Activated CD8-positive, alpha-beta memory T cell treated with anti-CD3 and anti-CD28 coated beads, Interleukin-2, amount 50 U/mL, for 24 hours (primary cell): ENCODE measurements around the gene TUBB6.

ENCODE experiments used
- DNase-seq: peaks from one replicate; pipeline ENCODE4 v3.0.0-alpha.2; 2020; ENCODE audit errors: extremely low read depth

TUBB6 gene

DNA sequence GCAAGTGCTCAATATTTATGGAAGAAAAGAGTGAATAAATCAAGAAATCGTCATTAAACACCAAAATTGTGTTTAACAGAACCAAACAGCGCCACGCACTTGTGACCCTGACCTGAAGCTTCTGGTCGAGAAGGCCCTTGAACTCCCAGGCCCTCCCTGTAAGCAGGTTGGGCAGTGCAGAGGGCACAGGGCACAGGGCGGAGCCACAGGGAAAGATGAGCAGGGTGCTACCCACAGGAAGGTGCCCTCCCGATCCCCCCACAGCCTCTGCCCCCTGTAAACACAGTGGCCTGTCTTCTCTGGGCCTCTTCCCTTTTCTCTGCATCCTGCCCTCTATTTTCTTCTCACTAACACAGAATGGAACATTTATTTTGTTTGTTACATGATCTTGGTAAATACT is 16.9 kb upstream of the TUBB6 start:
- DNase-seq, result no peak

DNA sequence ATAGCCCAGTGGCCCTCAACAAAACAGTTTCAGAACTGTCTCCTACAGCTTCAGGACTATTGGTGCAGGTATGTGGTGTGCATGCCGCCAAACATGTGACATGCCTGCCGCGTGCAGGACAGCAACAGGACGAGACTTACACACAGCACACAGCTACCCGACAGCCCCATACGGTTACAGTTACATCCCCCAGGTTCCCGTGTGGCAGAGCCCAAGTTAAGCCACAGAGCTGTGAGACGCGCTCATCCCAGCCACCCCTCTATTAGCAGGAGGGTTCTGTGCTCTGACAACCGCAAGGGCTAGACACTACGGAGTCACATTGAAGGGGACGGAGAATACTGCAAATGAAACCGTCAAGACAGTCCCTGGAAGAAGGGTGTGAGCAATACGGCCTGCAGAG is 16.4 kb upstream of the TUBB6 start:
- DNase-seq, result no peak

DNA sequence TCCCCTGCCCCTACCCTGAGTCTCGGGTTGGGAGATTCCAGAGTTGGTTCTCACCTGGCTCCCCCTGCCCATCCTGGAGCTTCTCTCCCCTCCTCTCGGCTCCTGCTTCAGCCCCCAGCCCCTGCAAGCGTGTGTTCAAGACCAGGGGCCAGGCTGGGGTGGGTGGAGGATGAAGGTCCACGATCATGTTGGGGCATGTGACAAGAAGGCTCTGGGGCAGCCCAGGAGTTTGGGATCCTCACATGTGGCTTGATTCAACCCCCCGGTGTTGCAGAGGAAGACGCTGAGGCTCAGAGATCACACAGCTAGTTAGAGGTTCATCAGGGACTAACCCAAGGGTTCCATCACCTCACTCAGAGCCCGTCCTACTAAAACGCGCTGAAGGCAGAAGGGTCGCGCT is 14.2 kb upstream of the TUBB6 start:
- DNase-seq, result no peak

DNA sequence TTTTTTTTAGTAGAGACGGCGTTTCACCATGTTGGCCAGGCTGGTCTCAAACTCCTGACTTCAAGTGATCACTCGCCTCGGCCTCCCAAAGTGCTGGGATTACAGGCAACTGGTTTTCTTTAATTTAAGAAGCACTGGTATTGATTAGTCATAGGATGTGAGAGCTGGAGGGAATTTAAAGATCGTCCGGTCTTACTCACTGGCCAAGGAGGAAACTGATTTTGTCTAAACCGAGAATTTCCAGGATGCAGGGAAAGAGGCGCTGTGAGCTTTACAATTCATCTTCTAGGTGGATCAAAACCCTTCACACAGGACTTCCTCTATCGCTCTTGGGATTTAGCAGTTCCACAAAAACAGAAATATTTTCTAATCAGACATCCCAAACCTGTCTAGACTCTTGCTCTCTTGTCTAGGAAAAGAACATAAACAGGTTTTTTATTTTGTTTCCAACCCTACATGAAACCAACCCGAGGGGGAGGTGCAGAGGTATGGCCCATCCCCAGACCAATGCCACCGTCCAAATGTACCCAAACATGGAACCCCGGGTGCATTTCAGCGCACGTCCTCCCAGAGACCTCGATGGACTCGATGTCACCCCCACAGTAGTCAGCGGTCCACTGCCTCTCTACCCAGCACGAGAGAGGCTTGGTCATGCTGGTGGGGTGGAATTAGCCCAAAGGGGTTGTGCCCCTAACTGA is 12.5 kb upstream of the TUBB6 start:
- DNase-seq, result no peak

DNA sequence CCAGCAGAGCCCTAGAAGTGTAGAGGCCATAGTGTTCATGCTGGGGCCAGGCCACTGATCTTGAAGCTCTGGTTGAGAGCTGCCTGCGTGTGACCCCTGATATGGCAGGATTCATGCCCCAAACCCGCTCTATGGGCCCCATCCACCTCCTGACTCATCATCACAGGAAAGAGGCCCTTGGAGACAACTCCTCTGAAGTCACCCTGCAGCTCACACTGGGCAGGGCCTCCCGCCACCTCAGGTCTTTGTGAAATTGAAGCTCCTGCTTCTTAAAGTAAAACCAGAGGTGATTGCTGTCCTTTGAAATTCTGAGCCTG is 12.0 kb upstream of the TUBB6 start:
- DNase-seq, result no peak

DNA sequence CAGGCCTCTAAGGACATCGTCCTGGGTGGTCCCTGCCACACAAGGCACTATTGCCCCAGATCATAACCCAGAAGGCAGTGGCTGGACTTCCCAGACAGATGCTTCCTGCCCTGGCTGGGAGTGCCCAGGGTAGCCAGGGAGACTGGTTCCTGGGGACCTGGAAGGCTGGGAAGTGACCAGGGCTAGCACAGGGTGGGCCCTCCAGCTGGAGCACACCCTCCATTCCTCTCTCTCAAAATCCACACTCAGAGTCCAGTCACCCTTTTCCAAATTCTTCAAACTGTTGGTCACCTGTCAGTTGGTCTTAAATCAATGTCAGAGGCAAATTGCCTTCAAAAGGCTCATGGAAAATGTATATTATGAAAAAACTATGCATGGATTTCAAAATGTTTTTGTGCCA is 11.6 kb upstream of the TUBB6 start:
- DNase-seq, result no peak

DNA sequence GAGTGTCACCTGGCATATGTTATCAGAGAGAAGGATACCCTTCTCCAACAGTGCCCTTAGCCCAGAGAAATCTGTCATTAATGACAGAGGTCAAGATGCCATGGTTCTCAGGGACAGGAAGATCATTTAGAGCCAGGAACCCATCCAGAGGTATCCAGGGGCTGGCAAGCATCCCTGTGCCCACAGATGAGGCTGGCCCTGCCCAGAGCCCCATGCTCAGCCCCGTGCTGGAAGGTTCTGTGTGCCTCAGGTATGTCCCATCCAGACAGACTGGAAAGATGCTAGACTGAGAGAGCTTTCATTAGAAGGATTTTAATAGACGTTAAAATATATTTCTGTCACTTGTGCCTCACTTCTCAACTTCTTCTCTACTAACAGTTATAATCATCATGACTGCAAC is 8.2 kb upstream of the TUBB6 start:
- no peak for DNase-seq

DNA sequence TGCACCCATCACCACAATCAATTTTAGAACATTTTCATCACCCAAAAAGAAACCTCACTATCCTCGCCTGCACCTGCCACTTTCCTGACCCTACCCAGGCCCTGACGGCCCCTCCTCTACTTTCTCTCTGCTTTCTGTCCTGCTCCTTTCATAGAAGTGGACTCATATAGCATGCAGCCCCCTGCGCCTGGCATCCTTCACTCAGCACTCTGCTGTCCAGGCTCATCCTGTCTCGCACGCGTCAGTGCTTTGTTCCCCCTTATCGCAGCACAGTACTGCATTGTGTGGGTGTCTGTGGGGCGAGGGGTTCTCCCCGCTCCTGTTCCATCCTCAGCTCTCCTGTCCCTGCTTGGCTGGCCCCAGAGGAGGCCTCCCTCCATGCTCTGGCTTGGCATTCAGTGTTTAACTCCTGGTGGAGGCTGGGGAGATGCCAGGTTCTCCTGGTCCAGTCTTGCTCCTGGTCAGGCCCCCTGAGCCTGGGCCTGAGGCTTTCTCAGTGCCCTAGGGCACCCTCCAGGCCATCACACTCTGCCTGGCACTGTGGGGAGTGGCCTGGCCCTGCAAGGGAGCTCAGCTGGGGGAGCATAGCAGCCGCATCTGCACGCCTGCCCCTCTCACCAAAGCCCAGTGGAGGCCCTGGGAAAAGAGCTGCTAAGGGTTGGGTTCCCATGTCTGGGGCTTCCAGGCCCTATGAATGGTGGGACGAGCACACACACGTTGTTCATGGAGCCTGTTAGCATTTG is 6.6 kb upstream of the TUBB6 start:
- DNase-seq, result no peak

DNA sequence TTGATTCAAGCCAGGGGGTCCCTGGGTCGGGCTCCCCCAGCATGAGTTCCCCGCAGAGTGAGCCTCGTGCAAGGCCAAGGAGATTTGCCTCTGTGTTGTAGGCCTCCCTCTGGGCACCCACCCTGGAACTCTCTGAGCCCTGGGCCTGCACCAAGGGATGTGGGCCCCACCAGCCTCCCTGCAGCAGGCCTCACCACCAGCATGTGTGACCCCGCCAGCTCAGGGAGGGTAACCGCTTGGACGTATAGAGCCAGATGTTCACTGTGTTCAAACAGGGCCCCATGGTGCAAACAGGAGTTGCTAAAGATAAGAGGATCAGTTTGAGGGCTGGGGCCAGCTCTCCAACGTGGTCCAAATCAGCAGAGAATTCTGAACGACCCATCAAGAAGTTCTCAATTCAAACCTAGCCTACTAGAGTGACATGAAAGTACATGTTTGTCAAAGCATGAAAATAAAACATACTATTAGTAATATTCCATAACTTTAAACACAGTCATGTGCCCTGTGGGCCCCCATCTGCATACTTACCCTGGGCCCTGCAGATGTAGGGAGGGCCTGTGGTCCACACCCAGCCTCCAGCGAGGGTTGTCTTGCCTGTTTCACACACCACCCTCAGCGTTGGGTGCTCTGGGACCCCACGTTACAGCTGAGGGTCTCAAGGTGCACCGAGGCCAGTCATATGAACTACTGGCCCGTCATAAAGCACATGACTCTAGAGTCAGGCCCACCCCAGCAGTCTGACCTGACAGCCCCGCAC is 5.5 kb upstream of the TUBB6 start:
- DNase-seq, result no peak

DNA sequence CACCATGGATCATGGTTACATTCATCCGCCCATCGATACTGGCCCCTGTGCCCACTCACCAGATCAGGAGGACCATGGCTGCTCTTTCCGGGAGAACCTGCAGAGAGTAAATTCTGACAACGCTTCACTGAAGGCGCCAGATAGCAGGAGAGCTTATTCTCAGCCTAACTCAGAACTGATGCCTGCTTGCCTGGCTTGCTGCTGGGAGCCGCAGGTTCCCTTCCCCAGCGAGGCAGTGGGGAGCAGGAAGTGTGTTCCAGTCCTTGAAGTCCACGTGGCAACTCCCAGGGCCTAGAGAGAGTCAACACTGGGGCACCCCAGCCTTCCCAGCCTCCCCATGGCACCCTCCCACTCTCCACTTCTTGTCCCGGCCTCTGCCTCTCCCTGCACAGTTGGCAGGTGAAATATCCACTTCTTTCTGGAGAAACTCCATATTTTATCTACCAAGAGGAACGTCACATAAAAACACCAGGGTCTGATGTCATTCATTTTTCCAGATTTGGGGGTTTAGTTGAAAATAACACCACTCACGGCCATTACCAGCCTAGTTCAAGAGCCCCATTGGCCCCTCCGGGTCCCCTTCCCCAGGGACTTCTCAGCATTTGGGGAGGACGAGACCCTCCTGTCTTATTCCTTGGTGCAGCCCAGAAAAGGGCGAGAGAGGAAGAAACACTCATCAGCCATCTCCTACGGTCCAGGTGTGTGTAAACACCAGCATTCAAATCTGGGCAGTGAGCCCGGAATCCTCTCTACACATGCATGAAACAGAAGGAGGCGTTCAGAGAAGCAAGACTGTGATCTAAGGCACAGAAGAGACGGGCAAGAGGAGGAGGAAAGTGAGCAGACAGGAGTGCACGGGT is 3.5 kb upstream of the TUBB6 start:
- DNase-seq, result no peak

DNA sequence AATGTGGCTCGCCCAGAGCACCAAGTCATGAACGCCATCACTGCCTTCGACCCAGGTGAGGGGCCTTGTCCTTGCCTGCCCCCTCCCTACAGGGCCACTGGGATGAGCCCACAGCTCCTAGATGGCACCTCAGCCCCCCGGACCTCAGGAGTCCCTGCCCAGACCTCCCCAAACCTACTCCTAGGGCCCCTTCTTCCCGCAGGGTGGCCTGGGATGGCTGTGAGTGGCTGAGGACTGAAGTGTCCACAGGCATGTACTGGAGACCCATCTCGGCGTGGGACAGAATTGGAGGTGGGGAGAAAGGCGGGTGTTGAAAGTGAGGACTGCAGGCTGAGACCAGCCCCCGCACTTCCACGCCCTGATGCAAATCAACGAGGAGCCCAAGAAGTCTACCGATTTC is 2.8 kb upstream of the TUBB6 start:
- no peak for DNase-seq

DNA sequence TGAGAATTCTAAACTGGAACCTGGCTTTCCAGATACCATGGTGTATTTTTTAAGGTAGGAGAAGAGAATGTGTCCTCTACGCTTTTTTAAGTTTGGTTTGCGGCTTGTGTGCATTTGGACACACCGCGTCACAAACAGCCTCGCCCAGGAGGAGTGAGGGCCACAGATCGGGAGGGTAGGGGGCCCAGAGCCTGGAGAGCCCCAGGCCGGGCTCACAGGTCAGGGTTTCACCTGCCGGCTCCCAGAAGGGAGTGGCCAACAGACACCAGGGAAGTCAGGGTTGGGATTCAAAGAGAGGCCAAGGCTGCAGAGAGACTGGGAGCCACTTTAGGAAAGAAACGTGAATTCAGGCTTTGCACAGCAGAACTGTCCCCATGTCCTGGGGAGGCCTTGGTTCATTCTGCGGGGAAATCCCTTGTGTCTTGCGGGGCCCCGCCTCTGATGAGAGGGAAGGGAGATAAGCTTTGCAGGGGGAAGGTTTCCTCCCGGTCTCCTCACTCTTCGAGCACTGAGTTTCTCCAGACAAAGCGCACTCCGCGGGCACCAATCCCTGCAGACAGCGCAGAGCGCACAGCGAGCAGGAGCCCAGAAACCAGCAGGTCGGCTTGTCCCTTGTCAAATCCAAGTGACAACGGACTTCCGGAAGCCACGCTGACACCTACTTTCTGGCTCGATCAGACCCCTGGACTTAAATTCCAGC is 2.0 kb upstream of the TUBB6 start:
- DNase-seq, result no peak

DNA sequence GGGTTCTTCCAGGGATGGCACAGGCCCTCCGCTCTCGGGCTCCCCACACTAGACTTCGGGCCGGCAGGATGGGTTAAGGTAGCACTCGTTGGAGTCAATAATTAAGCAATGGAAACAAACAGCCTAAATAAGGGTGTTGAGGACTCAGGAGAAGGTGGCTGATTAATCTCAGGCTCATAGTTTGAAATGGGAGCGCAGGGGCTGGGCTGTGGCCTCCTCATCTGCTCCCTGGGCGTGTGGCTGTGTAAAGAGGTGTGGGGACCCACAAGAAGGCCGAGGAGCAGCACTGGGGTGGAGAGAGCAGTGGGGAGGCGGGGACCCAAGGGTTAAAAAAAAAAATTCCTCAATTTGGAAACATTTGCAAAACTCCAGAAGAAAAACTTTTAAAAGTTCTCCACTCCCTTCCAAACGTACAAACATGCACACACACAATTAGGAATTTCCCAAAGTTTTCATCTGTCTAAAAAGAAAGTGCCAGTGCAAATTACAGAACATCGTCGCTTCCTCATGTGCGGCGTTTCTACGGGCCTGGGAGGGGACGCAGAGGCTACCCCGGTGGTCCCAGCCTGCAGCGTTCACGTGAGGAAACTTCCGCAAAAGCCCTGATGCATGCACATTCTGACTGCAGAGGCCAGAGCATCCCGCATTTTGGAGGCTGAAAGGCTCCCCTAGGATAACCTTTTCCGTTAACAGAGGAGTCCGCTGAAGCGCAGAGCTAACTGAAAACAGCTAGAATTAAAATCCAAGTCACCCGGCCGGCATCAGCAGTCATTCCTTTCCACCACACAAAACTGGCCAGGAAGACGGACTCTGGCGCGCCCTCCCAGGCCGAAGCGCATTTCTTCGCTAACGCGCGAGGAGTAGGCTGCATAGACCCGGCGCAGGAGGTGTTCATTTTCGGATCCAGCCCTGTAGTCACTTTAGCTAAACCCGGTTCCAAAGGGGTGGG is 1.0 kb upstream of the TUBB6 start:
- no peak for DNase-seq

DNA sequence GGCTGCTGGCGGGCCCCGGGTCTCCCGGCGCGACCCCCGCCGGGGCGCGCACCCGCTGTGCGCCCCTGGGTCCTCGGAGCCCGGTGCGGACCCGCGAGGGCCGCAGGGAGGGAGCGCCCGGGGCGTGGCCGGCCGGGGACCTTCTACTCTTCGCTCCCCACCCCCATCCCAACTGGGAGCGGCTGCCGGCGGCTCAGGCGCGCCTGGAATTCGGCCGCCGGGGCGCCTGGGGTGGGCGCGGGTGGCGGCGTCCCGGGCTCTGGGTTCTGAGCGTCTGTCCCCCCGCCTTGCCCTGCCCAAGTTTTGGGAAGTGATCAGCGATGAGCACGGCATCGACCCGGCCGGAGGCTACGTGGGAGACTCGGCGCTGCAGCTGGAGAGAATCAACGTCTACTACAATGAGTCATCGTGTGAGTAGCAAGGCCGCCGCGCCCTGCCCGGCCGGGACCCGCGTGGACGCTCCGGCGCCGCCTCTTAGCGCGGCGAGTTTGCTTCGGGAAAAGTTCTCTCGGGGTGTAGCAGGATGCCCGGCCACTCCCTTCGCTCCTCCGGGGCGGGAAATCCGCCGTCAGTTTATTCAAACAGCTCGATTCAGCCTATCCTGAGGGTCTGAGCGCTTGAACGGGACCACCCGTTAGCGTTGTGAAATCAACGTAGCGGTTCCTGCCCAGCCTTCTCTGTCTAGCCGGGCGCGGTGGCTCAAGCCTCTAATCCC is 502 bp downstream of the TUBB6 start:
- DNase-seq, result no peak

DNA sequence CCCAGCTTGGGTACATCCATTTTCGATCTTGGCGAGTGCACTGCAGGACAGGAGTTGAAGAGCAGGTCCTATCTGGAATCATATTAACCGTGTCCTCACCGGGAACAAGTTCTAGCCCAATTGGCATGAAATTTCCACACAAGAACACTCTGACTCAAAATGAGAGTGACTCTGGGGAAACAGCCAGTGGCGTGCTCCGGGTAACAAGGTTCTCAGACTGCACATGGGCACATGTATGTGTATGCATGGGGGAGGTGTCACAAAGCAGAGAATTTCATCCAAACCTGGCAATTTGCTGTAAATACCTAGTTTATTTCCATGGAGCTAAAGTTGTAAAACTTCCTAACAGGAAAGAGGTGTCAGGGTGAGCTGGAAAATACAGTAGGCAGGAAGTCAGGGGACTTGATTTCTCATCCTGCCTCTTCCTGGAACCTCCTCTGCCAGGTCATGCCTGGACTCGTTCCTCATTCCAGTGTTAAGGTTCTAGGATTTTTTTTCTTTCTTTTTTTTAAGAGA is 1.7 kb downstream of the TUBB6 start:
- DNase-seq, result no peak

DNA sequence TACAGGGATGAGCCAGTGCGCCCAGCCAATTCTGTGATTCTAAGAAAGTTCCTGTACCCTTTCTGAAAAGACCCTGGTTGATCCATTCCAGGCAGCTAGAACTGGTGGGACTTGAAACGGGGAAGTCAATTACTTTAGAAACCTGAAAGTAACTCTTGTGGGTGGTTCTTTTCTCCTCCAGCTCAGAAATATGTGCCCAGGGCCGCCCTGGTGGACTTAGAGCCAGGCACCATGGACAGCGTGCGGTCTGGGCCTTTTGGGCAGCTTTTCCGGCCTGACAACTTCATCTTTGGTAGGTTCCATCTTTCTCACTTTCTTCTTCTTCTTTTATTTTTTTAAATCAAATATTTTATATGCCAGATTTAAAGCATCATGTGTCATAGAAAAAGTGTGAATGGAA is 2.7 kb downstream of the TUBB6 start:
- DNase-seq, result no peak

DNA sequence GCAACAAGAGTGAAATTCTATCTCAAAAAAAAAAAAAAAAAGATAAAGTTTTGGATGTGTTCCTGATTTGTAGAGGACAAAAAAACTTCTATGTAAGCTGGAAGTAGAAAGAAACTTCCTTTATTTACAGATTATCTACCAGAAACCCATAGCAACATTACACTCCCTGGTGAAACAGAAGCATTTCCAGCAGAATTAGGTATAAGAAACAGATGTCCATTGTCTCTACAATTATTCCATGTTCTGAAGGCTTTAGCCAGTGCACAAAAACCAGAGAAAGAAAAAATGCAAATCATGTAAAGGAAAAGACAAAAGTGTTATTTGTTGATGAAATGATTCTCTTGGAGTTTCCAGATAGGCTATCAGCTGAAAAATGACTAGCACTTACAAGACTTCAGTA is 4.9 kb downstream of the TUBB6 start:
- no peak for DNase-seq

DNA sequence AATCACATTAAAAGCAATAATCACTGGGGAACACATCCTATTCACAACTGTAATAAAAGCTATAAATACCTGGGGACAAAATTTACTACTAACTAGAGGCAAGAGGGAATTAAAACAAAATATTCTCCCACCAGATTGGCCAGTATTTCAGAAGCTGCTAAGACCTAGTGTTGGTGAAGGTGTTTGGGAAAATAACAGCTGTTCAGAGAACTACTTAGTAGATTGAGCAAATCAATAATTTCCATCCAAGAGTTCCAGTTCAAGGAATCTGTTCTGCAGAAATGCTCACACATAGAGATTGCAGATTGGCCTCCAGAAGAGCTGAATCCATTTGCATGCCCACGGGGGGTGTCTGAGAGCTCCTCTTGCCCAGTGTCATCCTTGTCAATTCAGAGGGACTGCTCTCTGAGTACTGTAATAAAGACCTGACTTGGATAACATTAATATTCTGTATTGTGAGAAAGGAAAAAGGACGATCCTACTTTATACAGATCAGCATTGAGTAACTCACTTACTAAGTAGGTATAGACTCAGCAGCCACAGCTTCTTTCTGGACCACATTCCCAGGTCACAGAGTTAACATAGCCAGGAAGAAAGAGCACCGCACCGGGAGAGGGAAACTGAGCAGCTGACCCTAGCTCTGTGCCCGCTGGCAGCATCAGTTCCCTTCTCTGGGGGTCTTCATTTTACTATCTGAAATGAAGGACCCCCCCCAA is 5.6 kb downstream of the TUBB6 start:
- no peak for DNase-seq
